HCT116 (cell line): ENCODE results near the gene TRERF1. TPM values are rescaled to one million over a fixed set of nuclear protein-coding genes. Genes with fewer than 3 reads are reported as not detected.
"Not testable (repeated sequence)": the region's sequence is repeated elsewhere in the genome, so short reads cannot be mapped to it uniquely, and the experiment has no call there.

Experiments
- ATAC-seq: fragments of 200-7000 bp; cut with Tn5 transposase; 2 replicates; pipeline ENCODE4 v1.9.1; 2020; ENCODE audit warnings: mild to moderate bottlenecking, moderate library complexity
- BruUV-seq: library from RNA; stranded (reverse); fragments of 400-500 nt; replicated peaks from 2 replicates; lab custom pipeline; 2021; lab: Mats Ljungman, UMichigan
- CTCF ChIA-PET: fragments of 300-600 bp; sonication (Branson Sonifier 250); formaldehyde crosslinking; loops from one replicate; lab custom pipeline; 2021; ENCODE audit warnings: antibody characterized with exemption; lab: Charles Lee
- POLR2A ChIA-PET: fragments of 300-600, 350-600 bp; sonication (Branson Sonifier 250); formaldehyde crosslinking; loops from one replicate; lab custom pipeline; 2021; ENCODE audit warnings: antibody characterized with exemption; lab: Charles Lee
- RAD21 ChIA-PET, 2 experiments: fragments of 300-600 bp; sonication (Branson Sonifier 250); formaldehyde crosslinking; loops; one replicate each; lab custom pipeline; 2023; ENCODE audit warnings: low total read pairs in 2 of 2; ENCODE audit not compliant: uncharacterized antibody in 2 of 2, unreplicated experiment in 2 of 2, low non-redundant PET in 1 of 2; lab: Charles Lee
- DNase-seq: peaks from one replicate; pipeline ENCODE4 v3.0.0-alpha.2; 2010; ENCODE audit warnings: low read depth, low spot score
- H2AFZ ChIP-seq: fragments of 200-600 bp; shearing (Covaris generic), sonication (generic); 2 replicates; pipeline ENCODE4 v1.6.1; 2017; ENCODE audit warnings: low read depth, mixed run types, mixed read lengths, antibody characterized with exemption, low read length; ENCODE audit not compliant: poor library complexity, severe bottlenecking
- H3K27ac ChIP-seq: 2 replicates; pipeline ENCODE4 v1.5.1; 2012; ENCODE audit warnings: low read depth, low read length
- H3K27me3 ChIP-seq: fragments of 200-600 bp; sonication (generic); 2 replicates; pipeline ENCODE4 v1.6.1; 2016; ENCODE audit warnings: mixed run types, low read length, mixed read lengths; ENCODE audit not compliant: insufficient read depth
- H3K36me3 ChIP-seq, 2 experiments: fragments of 200-500 bp in 1 of 2; fragments of 200-600 bp in 1 of 2; sonication (Bioruptor generic) in 1 of 2; sonication (generic) in 1 of 2; 2 replicates each; pipeline versions ENCODE4 v1.5.1 to v1.6.1; 2014 to 2016; ENCODE audit warnings: low read length in 2 of 2, inconsistent platforms in 1 of 2, mixed read lengths in 1 of 2, mixed run types in 1 of 2; ENCODE audit not compliant: insufficient read depth in 2 of 2, control insufficient read depth in 1 of 2
- H3K4me1 ChIP-seq, 2 experiments: fragments of 200-600 bp in 1 of 2; sonication (generic) in 1 of 2; 2 replicates each; pipeline versions ENCODE4 v1.5.1 to v1.6.1; 2012 to 2017; ENCODE audit warnings: low read length in 2 of 2, inconsistent platforms in 1 of 2, mild to moderate bottlenecking in 1 of 2, mixed read lengths in 1 of 2, mixed run types in 1 of 2, moderate library complexity in 1 of 2; ENCODE audit not compliant: insufficient read depth in 2 of 2, control insufficient read depth in 1 of 2
- H3K4me2 ChIP-seq: fragments of 200-600 bp; sonication (generic); 2 replicates; pipeline ENCODE4 v1.6.1; 2017; ENCODE audit warnings: mixed run types, low read length, mixed read lengths
- H3K4me3 ChIP-seq, 2 experiments: fragments of 200-600 bp in 1 of 2; sonication (generic) in 1 of 2; replicated peaks in 1 of 2; 2 replicates each; pipeline ENCODE4 v1.5.1; 2011 to 2016; ENCODE audit warnings: low read length in 2 of 2, control low read depth in 1 of 2, low read depth in 1 of 2, mild to moderate bottlenecking in 1 of 2, mixed read lengths in 1 of 2, mixed run types in 1 of 2
- H3K79me2 ChIP-seq: fragments of 200-600 bp; sonication (generic); 2 replicates; pipeline ENCODE4 v1.6.1; 2017; ENCODE audit warnings: mild to moderate bottlenecking, mixed run types, low read length, moderate library complexity, mixed read lengths; ENCODE audit not compliant: insufficient read depth
- H3K9ac ChIP-seq: fragments of 200-600 bp; sonication (generic); 2 replicates; pipeline ENCODE4 v1.6.1; 2016; ENCODE audit warnings: low read length, mixed read lengths
- H3K9me2 ChIP-seq: fragments of 200-600 bp; sonication (generic), shearing (Covaris generic); 2 replicates; pipeline ENCODE4 v1.6.1; 2017; ENCODE audit warnings: mixed run types, mild to moderate bottlenecking, moderate library complexity; ENCODE audit not compliant: insufficient read depth
- H3K9me3 ChIP-seq, 2 experiments: fragments of 200-500 bp in 1 of 2; fragments of 200-600 bp in 1 of 2; sonication (Bioruptor generic) in 1 of 2; sonication (generic) in 1 of 2; 2 replicates each; pipeline ENCODE4 v1.6.1; 2014 to 2017; ENCODE audit warnings: low read length in 2 of 2, mixed read lengths in 2 of 2, inconsistent platforms in 1 of 2, low read depth in 1 of 2, mild to moderate bottlenecking in 1 of 2, mixed run types in 1 of 2, moderate library complexity in 1 of 2; ENCODE audit not compliant: control insufficient read depth in 1 of 2, insufficient read depth in 1 of 2
- H4K20me1 ChIP-seq: fragments of 200-600 bp; sonication (generic), shearing (Covaris generic); 2 replicates; pipeline ENCODE4 v1.6.1; 2017; ENCODE audit warnings: mixed run types, mild to moderate bottlenecking, moderate library complexity; ENCODE audit not compliant: insufficient read depth
- ATF3 ChIP-seq: IDR thresholded peaks from 2 replicates; pipeline ENCODE4 v1.6.1; 2012
- CBX3 ChIP-seq: IDR thresholded peaks from 2 replicates; pipeline ENCODE4 v1.6.1; 2012; ENCODE audit warnings: low read depth
- CEBPB ChIP-seq: IDR thresholded peaks from 2 replicates; pipeline ENCODE4 v1.6.1; 2012; ENCODE audit warnings: low read depth
- ELF1 ChIP-seq: IDR thresholded peaks from 2 replicates; pipeline ENCODE4 v1.6.1; 2012; ENCODE audit warnings: low read depth, borderline replicate concordance
- FOSL1 ChIP-seq: IDR thresholded peaks from 2 replicates; pipeline ENCODE4 v1.6.1; 2012; ENCODE audit warnings: low read depth
- POLR2A ChIP-seq: IDR thresholded peaks from 2 replicates; pipeline ENCODE4 v1.7.0; 2011; ENCODE audit warnings: borderline replicate concordance; ENCODE audit not compliant: insufficient read depth, insufficient read length; ENCODE audit errors: extremely low read depth
- POLR2AphosphoS5 ChIP-seq: IDR thresholded peaks from 2 replicates; pipeline ENCODE4 v1.6.1; 2011; ENCODE audit warnings: mild to moderate bottlenecking, low read depth, low read length, moderate library complexity
- SRF ChIP-seq: IDR thresholded peaks from 2 replicates; pipeline ENCODE4 v1.6.1; 2012; ENCODE audit warnings: low read depth
- TCF7L2 ChIP-seq: IDR thresholded peaks from 2 replicates; pipeline ENCODE4 v1.7.0; 2011; ENCODE audit warnings: borderline replicate concordance, inconsistent platforms; ENCODE audit not compliant: insufficient read depth, insufficient read length; ENCODE audit errors: extremely low read depth
- ZNF274 ChIP-seq: fragments of 200-500 bp; sonication (Bioruptor generic); IDR thresholded peaks from 2 replicates; pipeline ENCODE4 v1.6.1; 2014; ENCODE audit warnings: mild to moderate bottlenecking, low read depth, low read length, inconsistent platforms
- intact Hi-C: fragments of 100-400 bp; cut with micrococcal nuclease; formaldehyde crosslinking; loops from 2 replicates; pipeline ENCODE4 v1.10.0; 2022
- total RNA-seq: library from RNA; stranded (reverse); gene quantifications from one replicate; pipeline ENCODE4 v1.2.1, GENCODE V29; 2021; ENCODE audit not compliant: unreplicated experiment
- TF ChIP-seq, protein P1 (sequence below): IDR thresholded peaks from 2 replicates; pipeline ENCODE4 v1.6.1; 2012

TRERF1 gene
- total RNA-seq, 1 experiment from 2014 or later: 12.4 TPM

GRCh38 chr6:42211726-42212125 is 240.0 kb downstream of the TRERF1 start (continued):
- TF ChIP-seq FOSL1 (no peak), TCF7L2 (no peak), CEBPB (no peak)

GRCh38 chr6:42210551-42210950 is 241.2 kb downstream of the TRERF1 start:
- no TSS peak for BruUV-seq
- no peak for TF ChIP-seq CBX3
- TF ChIP-seq CEBPB: no peak
- no peak for TF ChIP-seq SRF
- TF ChIP-seq ATF3: no peak
- TF ChIP-seq ELF1: no peak
- no peak for TF ChIP-seq POLR2A
- TF ChIP-seq POLR2AphosphoS5: no peak
- TF ChIP-seq, protein P1, sequence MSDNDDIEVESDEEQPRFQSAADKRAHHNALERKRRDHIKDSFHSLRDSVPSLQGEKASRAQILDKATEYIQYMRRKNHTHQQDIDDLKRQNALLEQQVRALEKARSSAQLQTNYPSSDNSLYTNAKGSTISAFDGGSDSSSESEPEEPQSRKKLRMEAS: no peak
- no peak for TF ChIP-seq TCF7L2
- TF ChIP-seq ZNF274: no peak
- TF ChIP-seq, all 23 proteins: peak for 0
- POLR2A ChIA-PET: no interaction called here
- RAD21 ChIA-PET: no interaction called here
- intact Hi-C loops: loop anchor here (10.0 kb wide), 1 partner anchor 426 kb away; the partner anchor contains the start of genes PRICKLE4 and TOMM6
- peaks cover 37 to 44% of the 10 kb centered on the region in 2 experiments for H3K36me3 ChIP-seq
- H3K9me2 ChIP-seq: no peaks in the 10 kb centered on the region
- H3K9me3 ChIP-seq: no peaks in the 10 kb centered on the region
- H3K4me2 ChIP-seq: no peak overlapping the region
- H3K4me3 ChIP-seq: no peak overlapping the region
- ATAC-seq (no peak), DNase-seq (no peak)
- no peak overlapping the region for H3K27ac ChIP-seq
- H3K27me3 ChIP-seq: no peaks in the 10 kb centered on the region
- H4K20me1 ChIP-seq: no peaks in the 10 kb centered on the region
- CTCF ChIA-PET: no interaction called here
- no peak overlapping the region for H3K9ac ChIP-seq
- H3K4me1 ChIP-seq: peaks cover 0 to 15% of the 10 kb centered on the region in 2 experiments; a peak in 2 of 4 replicates
- H2AFZ ChIP-seq: no peak overlapping the region
- peaks cover 29% of the 10 kb centered on the region for H3K79me2 ChIP-seq

DNA sequence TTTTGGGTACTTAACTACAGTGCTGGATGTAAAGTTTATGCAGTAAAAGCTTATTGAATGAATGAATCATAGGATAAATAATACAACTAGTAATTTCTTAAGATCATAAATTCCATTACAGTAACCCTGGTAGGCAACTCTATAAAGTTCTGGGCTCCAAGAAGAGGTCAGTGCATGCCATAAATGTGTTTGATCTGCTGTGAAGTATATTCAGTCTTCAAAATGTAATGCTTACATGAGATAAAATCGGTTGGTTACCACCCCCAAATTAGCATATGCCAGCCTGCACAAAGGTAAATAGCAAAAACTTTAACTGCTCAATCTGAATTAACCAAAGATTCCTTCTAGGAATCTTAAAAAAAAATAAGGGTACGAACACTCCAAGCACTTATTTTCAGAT is 244.2 kb downstream of the TRERF1 start:
- RAD21 ChIA-PET: interaction anchor here in 1 of 2 experiments (0.6 kb wide), 1 partner anchor 89 kb away, joined by 3 read pairs; no protein-coding TSS in a partner anchor
- H3K9ac ChIP-seq, POLR2A ChIA-PET, H3K27ac ChIP-seq, ATAC-seq, DNase-seq, H3K4me2 ChIP-seq, H3K9me2 ChIP-seq, H3K4me3 ChIP-seq, H2AFZ ChIP-seq, H3K79me2 ChIP-seq, CTCF ChIA-PET, intact Hi-C loops, H4K20me1 ChIP-seq, H3K27me3 ChIP-seq, H3K9me3 ChIP-seq: not testable (repeated sequence)
- Histone ChIP-seq H3K4me1 (peaks cover 2 to 15% of the 10 kb centered on the region in 2 experiments; a peak in 3 of 4 replicates), H3K36me3 (peaks cover 27 to 43% of the 10 kb centered on the region in 2 experiments)
- TSS peak; percentile 48 for BruUV-seq
